Vagina (tissue), 2 donors: ENCODE data around the gene IGFBP5. TPM values are rescaled to one million over a fixed set of nuclear protein-coding genes. Genes with fewer than 3 reads are reported as not detected.
A peak's percentile ranks its signal among the peaks of the same experiment; 100 is the strongest.

Source experiments
- DNase-seq, 2 donors: peaks; one replicate each; pipeline ENCODE4 v3.0.0-alpha.2; 2017; ENCODE audit errors: extremely low spot score in 2 of 2
- H3K27ac ChIP-seq: fragments of 200-600 bp; sonication (generic); one replicate; pipeline ENCODE4 v1.5.1; 2019
- H3K27me3 ChIP-seq: fragments of 200-600 bp; sonication (generic); one replicate; pipeline ENCODE4 v1.5.1; 2019
- H3K36me3 ChIP-seq, 2 donors: fragments of 200-600 bp; sonication (generic); one replicate each; pipeline ENCODE4 v1.5.1; 2017 to 2019
- H3K4me1 ChIP-seq: fragments of 200-600 bp; sonication (generic); one replicate; pipeline ENCODE4 v1.5.1; 2019
- H3K4me3 ChIP-seq, 2 donors: fragments of 200-600 bp; sonication (generic); 1 replicate in 1 of 2; 2 replicates in 1 of 2; pipeline ENCODE4 v1.5.1; 2016 to 2019
- H3K9me3 ChIP-seq: fragments of 200-600 bp; sonication (generic); one replicate; pipeline ENCODE4 v1.5.1; 2019
- CTCF ChIP-seq, 3 experiments: fragments of 450-650 bp in 2 of 3; fragments of 200-600 bp in 1 of 3; sonication (generic) in 1 of 3; IDR thresholded peaks; one replicate each; pipeline ENCODE4 v1.5.1; 2017 to 2019; ENCODE audit warnings: antibody characterized with exemption in 3 of 3, mild to moderate bottlenecking in 2 of 3, moderate library complexity in 2 of 3
- POLR2A ChIP-seq, 2 donors: fragments of 450-650 bp; IDR thresholded peaks; one replicate each; pipeline ENCODE4 v1.6.1; 2017; ENCODE audit warnings: antibody characterized with exemption in 2 of 2, mild to moderate bottlenecking in 2 of 2, moderate library complexity in 2 of 2
- POLR2AphosphoS5 ChIP-seq, 2 donors: sonication (generic); formaldehyde crosslinking; IDR thresholded peaks; one replicate each; pipeline ENCODE4 v1.9.0; 2017; ENCODE audit warnings: antibody characterized with exemption in 2 of 2, mild to moderate bottlenecking in 2 of 2, low read depth in 1 of 2; ENCODE audit not compliant: insufficient read depth in 1 of 2
- intact Hi-C: fragments of 100-400 bp; cut with DNase I; formaldehyde crosslinking; loops from one replicate; pipeline ENCODE4 v1.15.1; 2023
- total RNA-seq: library from RNA; depleted of rRNA; stranded (reverse); fragments of >200 nt; gene quantifications from one replicate; pipeline ENCODE4 v1.2.3, GENCODE V29; 2016

Gene IGFBP5
- total RNA-seq, 1 donor from 2014 or later: 1,041 TPM

- no peak for TF ChIP-seq CTCF (IDR thresholded peaks at IDR 0.05)
- TF ChIP-seq POLR2AphosphoS5 (IDR thresholded peaks at IDR 0.05; ENCODE audit: insufficient read depth in 1 of 2, low read depth in 1 of 2): no peak
- TF ChIP-seq POLR2A (IDR thresholded peaks at IDR 0.05): no peak
- H3K4me1 ChIP-seq: peaks cover 64% of the 10 kb centered on the region
- intact Hi-C loops: loop anchor here (5.0 to 10.0 kb wide), 4 partner anchors 297 to 1064 kb away; no protein-coding TSS in a partner anchor
- peaks cover 0 to 21% of the 10 kb centered on the region in 2 donors for H3K36me3 ChIP-seq
- H3K9me3 ChIP-seq: no peaks in the 10 kb centered on the region
- H3K27ac ChIP-seq: peak overlapping the region; percentile 90
- H3K27me3 ChIP-seq: no peaks in the 10 kb centered on the region
- DNase-seq: no peak
- peak overlapping the region; percentile 68 to 88 for H3K4me3 ChIP-seq
Measured at GRCh38 chr2:216690456-216690852, 4.9 kb downstream of the IGFBP5 start.

GRCh38 chr2:216689397-216689796 lies 6.0 kb downstream of the IGFBP5 start:
- Histone ChIP-seq H3K36me3 (peaks cover 0 to 25% of the 10 kb centered on the region in 2 donors), H3K4me3 (peak overlapping the region; percentile 25 to 68), H3K27ac (peak overlapping the region; percentile 90), H3K9me3 (no peaks in the 10 kb centered on the region), H3K27me3 (no peaks in the 10 kb centered on the region), H3K4me1 (peaks cover 74% of the 10 kb centered on the region)
- no peak for DNase-seq
- no peak for TF ChIP-seq POLR2A (IDR thresholded peaks at IDR 0.05)
- TF ChIP-seq POLR2AphosphoS5 (IDR thresholded peaks at IDR 0.05; ENCODE audit: insufficient read depth in 1 of 2, low read depth in 1 of 2): no peak
- TF ChIP-seq CTCF (IDR thresholded peaks at IDR 0.05): no peak
- intact Hi-C loops: loop anchor here (10.0 kb wide), 1 partner anchor 665 kb away; no protein-coding TSS in a partner anchor

- peak in 1 of 2 donors; percentile 86 for DNase-seq
- Histone ChIP-seq H3K36me3 (peaks cover 0 to 25% of the 10 kb centered on the region in 2 donors), H3K4me1 (peaks cover 80% of the 10 kb centered on the region), H3K4me3 (peak overlapping the region; percentile 25 to 68), H3K9me3 (no peaks in the 10 kb centered on the region), H3K27ac (peak overlapping the region; percentile 90), H3K27me3 (no peaks in the 10 kb centered on the region)
- intact Hi-C loops: loop anchor here (10.0 kb wide), 1 partner anchor 666 kb away; no protein-coding TSS in a partner anchor
- TF ChIP-seq POLR2AphosphoS5 (IDR thresholded peaks at IDR 0.05; ENCODE audit: insufficient read depth in 1 of 2, low read depth in 1 of 2) (peak in 1 of 2 donors; percentile 32), CTCF (IDR thresholded peaks at IDR 0.05) (no peak), POLR2A (IDR thresholded peaks at IDR 0.05) (no peak)
Measured at GRCh38 chr2:216688731-216689340, 6.5 kb downstream of the IGFBP5 start.

- Histone ChIP-seq H3K27me3 (no peaks in the 10 kb centered on the region), H3K27ac (peak overlapping the region; percentile 90), H3K9me3 (no peaks in the 10 kb centered on the region), H3K4me1 (peaks cover 92% of the 10 kb centered on the region), H3K36me3 (peaks cover 0 to 25% of the 10 kb centered on the region in 2 donors), H3K4me3 (no peak overlapping the region)
- intact Hi-C loops: loop anchor here (10.0 kb wide), 1 partner anchor 667 kb away; no protein-coding TSS in a partner anchor
- TF ChIP-seq POLR2A (IDR thresholded peaks at IDR 0.05) (no peak), CTCF (IDR thresholded peaks at IDR 0.05) (no peak), POLR2AphosphoS5 (IDR thresholded peaks at IDR 0.05; ENCODE audit: insufficient read depth in 1 of 2, low read depth in 1 of 2) (no peak)
- no peak for DNase-seq
Measured at GRCh38 chr2:216687646-216688045, 7.7 kb downstream of the IGFBP5 start.

- H3K4me3 ChIP-seq: no peak overlapping the region
- intact Hi-C loops: loop anchor here (10.0 kb wide), 1 partner anchor 668 kb away; no protein-coding TSS in a partner anchor
- TF ChIP-seq POLR2A (IDR thresholded peaks at IDR 0.05): no peak
- TF ChIP-seq POLR2AphosphoS5 (IDR thresholded peaks at IDR 0.05; ENCODE audit: insufficient read depth in 1 of 2, low read depth in 1 of 2): no peak
- no peak for TF ChIP-seq CTCF (IDR thresholded peaks at IDR 0.05)
- no peak for DNase-seq
- H3K4me1 ChIP-seq: peaks cover 92% of the 10 kb centered on the region
- H3K9me3 ChIP-seq: no peaks in the 10 kb centered on the region
- peaks cover 0 to 25% of the 10 kb centered on the region in 2 donors for H3K36me3 ChIP-seq
- no peaks in the 10 kb centered on the region for H3K27me3 ChIP-seq
- peak overlapping the region; percentile 90 for H3K27ac ChIP-seq
Measured at GRCh38 chr2:216687111-216687510, 8.2 kb downstream of the IGFBP5 start.
